Immature natural killer cell (primary cell): Measurements from ENCODE around the gene NKX2-3. TPM values are rescaled to one million over a fixed set of nuclear protein-coding genes. Genes with fewer than 3 reads are reported as not detected.

Experiments
- DNase-seq, 3 donors: peaks; one replicate each; pipeline ENCODE4 v3.0.0; 2022; ENCODE audit warnings: mixed read lengths in 1 of 3
- H3K27ac Mint-ChIP-seq, 6 donors: one replicate each; pipeline ENCODE4 v1.8.0; 2020; ENCODE audit warnings: mixed read lengths in 6 of 6, mild to moderate bottlenecking in 5 of 6, inconsistent platforms in 4 of 6, moderate library complexity in 3 of 6
- H3K27me3 Mint-ChIP-seq, 3 donors: one replicate each; pipeline ENCODE4 v1.8.0; 2020 to 2021; ENCODE audit warnings: low read depth in 3 of 3, mild to moderate bottlenecking in 3 of 3, mixed read lengths in 3 of 3, moderate library complexity in 3 of 3, inconsistent platforms in 1 of 3
- H3K36me3 Mint-ChIP-seq, 3 donors: one replicate each; pipeline ENCODE4 v1.8.0; 2020; ENCODE audit warnings: mixed read lengths in 3 of 3, inconsistent platforms in 2 of 3, mild to moderate bottlenecking in 2 of 3
- H3K4me1 Mint-ChIP-seq, 2 donors: one replicate each; pipeline ENCODE4 v1.8.0; 2020; ENCODE audit warnings: inconsistent platforms in 2 of 2, mild to moderate bottlenecking in 2 of 2, mixed read lengths in 2 of 2, moderate library complexity in 1 of 2
- H3K4me3 Mint-ChIP-seq, 5 donors: one replicate each; pipeline ENCODE4 v1.8.0; 2020; ENCODE audit warnings: mild to moderate bottlenecking in 5 of 5, mixed read lengths in 5 of 5, inconsistent platforms in 3 of 5, moderate library complexity in 3 of 5
- H3K9me3 Mint-ChIP-seq, 6 donors: one replicate each; pipeline ENCODE4 v1.8.0; 2020; ENCODE audit warnings: mild to moderate bottlenecking in 6 of 6, mixed read lengths in 6 of 6, inconsistent platforms in 4 of 6, moderate library complexity in 3 of 6
- polyA plus RNA-seq, 3 donors: library from polyadenylated mRNA; unstranded; fragments of 300-500 nt; fragmentation: Illumina TruSeq; gene quantifications; one replicate each; pipeline ENCODE4 v1.2.3, GENCODE V29; 2021

Gene NKX2-3
- polyA plus RNA-seq, 3 donors from 2014 or later, result not detected

GRCh38 chr10:99521765-99522469, 10.8 kb upstream of the NKX2-3 start:
- H3K36me3 Mint-ChIP-seq, result peaks cover 0 to 4% (median 0%) of the 10 kb centered on the region in 3 donors
- H3K4me3 Mint-ChIP-seq, result no peak overlapping the region
- peaks cover 0 to 2% (median 0%) of the 10 kb centered on the region in 6 donors for H3K9me3 Mint-ChIP-seq
- DNase-seq, result no peak
- peaks cover 14 to 39% (median 19%) of the 10 kb centered on the region in 3 donors for H3K27me3 Mint-ChIP-seq
- H3K4me1 Mint-ChIP-seq, result peaks cover 5 to 13% of the 10 kb centered on the region in 2 donors
- H3K27ac Mint-ChIP-seq, result no peak overlapping the region

- Mint-ChIP-seq H3K36me3 (peaks cover 0 to 4% (median 0%) of the 10 kb centered on the region in 3 donors), H3K27me3 (peaks cover 14 to 39% (median 22%) of the 10 kb centered on the region in 3 donors), H3K4me1 (peaks cover 5 to 13% of the 10 kb centered on the region in 2 donors), H3K4me3 (peak overlapping the region; percentile 72 to 89 (median 80)), H3K9me3 (peaks cover 0 to 2% (median 0%) of the 10 kb centered on the region in 6 donors), H3K27ac (no peak overlapping the region)
- DNase-seq, result no peak
Measured at GRCh38 chr10:99522470-99523250, 10.1 kb upstream of the NKX2-3 start.

DNA sequence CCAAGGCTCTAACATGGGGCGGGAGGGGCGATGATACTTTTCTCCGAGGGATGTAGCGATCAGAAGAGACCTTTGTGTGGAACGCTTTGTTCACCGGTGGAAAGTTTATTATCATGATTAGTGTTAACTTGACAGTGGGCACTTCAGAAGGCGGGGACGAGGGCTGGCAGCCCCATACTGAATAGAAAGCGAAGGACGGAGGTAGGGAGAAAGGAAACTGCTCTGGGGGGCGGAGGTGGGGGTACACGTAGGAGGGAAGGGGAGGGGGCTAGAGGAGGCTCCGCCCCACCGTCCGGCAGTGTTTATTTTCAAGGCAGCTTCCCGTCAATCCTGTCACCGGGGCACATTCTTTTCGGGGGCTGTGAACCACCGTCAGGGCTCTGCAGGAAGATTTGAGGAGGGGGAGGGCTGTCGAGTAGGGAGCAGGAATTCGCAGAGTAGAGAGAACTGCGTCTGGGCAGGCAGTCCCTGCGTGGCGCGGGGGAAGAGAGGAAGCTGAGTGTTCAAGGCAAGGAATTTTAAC, 9.4 kb upstream of the NKX2-3 start:
- peaks cover 0 to 2% (median 0%) of the 10 kb centered on the region in 6 donors for H3K9me3 Mint-ChIP-seq
- H3K27ac Mint-ChIP-seq, result no peak overlapping the region
- H3K36me3 Mint-ChIP-seq, result peaks cover 0 to 4% (median 0%) of the 10 kb centered on the region in 3 donors
- peaks cover 16 to 45% (median 28%) of the 10 kb centered on the region in 3 donors for H3K27me3 Mint-ChIP-seq
- H3K4me1 Mint-ChIP-seq, result peaks cover 7 to 17% of the 10 kb centered on the region in 2 donors
- H3K4me3 Mint-ChIP-seq, result peak overlapping the region; percentile 72 to 89 (median 80)
- peak in 1 of 3 donors; percentile 26 for DNase-seq

DNA sequence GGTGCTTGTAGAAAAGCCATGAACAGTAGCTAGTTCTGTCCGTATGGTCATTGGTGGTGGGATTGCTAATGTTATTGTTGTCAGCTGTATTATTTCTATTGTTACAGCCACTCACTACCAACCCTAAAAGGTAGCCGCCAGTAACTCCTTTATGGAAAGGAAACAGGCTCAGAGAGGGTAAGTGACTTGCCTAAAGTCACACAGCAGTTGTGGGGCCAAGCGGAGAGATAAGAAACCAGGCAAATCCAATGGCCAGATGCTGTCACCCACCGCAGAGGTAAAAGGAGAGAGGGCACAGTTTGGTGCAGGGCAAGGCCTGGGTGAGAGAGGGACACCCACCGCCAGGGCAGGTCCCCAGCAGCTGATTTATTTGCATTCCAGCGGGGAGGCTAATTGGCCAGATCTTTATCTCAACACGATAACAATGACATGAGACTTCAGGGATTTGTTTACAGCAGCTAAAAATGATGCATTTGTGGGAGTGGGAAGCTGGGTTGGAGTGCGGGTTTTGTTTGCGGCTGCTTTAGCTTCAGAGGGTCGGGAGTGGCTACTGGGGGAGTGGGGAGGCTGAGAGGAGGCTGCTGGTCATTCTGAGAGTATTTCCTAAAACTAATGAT, 8.6 kb upstream of the NKX2-3 start:
- no peak overlapping the region for H3K27ac Mint-ChIP-seq
- peaks cover 20 to 51% (median 33%) of the 10 kb centered on the region in 3 donors for H3K27me3 Mint-ChIP-seq
- peaks cover 0 to 2% (median 0%) of the 10 kb centered on the region in 6 donors for H3K9me3 Mint-ChIP-seq
- no peak for DNase-seq
- peak overlapping the region in 3 of 5 donors; percentile 72 to 89 (median 80) for H3K4me3 Mint-ChIP-seq
- H3K4me1 Mint-ChIP-seq, result peaks cover 10 to 25% of the 10 kb centered on the region in 2 donors
- peaks cover 0 to 4% (median 0%) of the 10 kb centered on the region in 3 donors for H3K36me3 Mint-ChIP-seq

GRCh38 chr10:99524736-99525380, 7.9 kb upstream of the NKX2-3 start:
- Mint-ChIP-seq H3K4me1 (peaks cover 13 to 32% of the 10 kb centered on the region in 2 donors), H3K27ac (no peak overlapping the region), H3K4me3 (peak overlapping the region in 1 of 5 donors; percentile 18), H3K36me3 (peaks cover 0 to 4% (median 0%) of the 10 kb centered on the region in 3 donors), H3K9me3 (peaks cover 0 to 2% (median 0%) of the 10 kb centered on the region in 6 donors), H3K27me3 (peaks cover 23 to 55% (median 36%) of the 10 kb centered on the region in 3 donors)
- DNase-seq, result no peak

- peaks cover 0 to 2% (median 0%) of the 10 kb centered on the region in 6 donors for H3K9me3 Mint-ChIP-seq
- peaks cover 15 to 41% of the 10 kb centered on the region in 2 donors for H3K4me1 Mint-ChIP-seq
- no peak for DNase-seq
- no peak overlapping the region for H3K4me3 Mint-ChIP-seq
- H3K27me3 Mint-ChIP-seq, result peaks cover 26 to 54% (median 42%) of the 10 kb centered on the region in 3 donors
- H3K27ac Mint-ChIP-seq, result no peak overlapping the region
- H3K36me3 Mint-ChIP-seq, result peaks cover 0 to 4% (median 0%) of the 10 kb centered on the region in 3 donors
Measured at GRCh38 chr10:99525897-99526296, 6.8 kb upstream of the NKX2-3 start.

DNA sequence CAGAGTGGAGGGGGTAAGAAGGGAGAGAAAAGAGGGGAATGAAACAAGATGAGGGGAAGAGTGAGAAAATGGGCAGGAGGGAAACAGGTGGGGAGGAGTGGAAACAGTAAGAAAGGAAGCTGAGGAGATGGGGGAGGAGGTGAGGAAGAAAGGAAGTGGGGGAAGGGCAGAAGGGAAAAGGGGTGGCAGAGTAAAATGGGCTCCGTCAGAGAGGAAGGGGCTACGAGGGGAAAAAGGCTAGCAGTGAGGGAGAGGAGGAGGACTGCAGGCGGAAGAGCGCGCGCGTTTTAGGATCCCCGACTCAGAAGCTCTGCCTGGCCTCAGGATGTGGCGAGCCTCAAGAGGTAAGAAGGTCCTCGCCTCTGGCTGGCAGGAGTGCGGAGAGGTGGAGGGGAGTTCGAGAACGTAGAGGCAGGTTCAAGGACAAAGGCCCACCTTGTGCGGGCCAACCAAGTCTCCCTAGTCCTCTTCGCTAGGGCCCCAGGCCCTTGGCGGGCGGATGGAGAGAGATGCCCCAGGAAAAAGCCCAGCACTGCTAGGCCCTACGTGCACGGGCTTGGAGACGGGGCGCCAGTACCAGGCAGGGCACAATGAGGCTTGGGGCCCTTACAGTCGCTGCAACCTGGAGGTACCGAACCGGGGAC, 5.8 kb upstream of the NKX2-3 start:
- no peak overlapping the region for H3K4me3 Mint-ChIP-seq
- H3K27me3 Mint-ChIP-seq, result peaks cover 30 to 52% (median 47%) of the 10 kb centered on the region in 3 donors
- DNase-seq, result no peak
- no peak overlapping the region for H3K27ac Mint-ChIP-seq
- peaks cover 0 to 2% (median 0%) of the 10 kb centered on the region in 6 donors for H3K9me3 Mint-ChIP-seq
- H3K4me1 Mint-ChIP-seq, result peaks cover 19 to 45% of the 10 kb centered on the region in 2 donors
- H3K36me3 Mint-ChIP-seq, result peaks cover 0 to 4% (median 0%) of the 10 kb centered on the region in 3 donors

- no peak for DNase-seq
- H3K4me1 Mint-ChIP-seq, result peaks cover 26 to 54% of the 10 kb centered on the region in 2 donors
- peaks cover 0 to 5% (median 0%) of the 10 kb centered on the region in 6 donors for H3K9me3 Mint-ChIP-seq
- peaks cover 33 to 52% (median 47%) of the 10 kb centered on the region in 3 donors for H3K27me3 Mint-ChIP-seq
- no peak overlapping the region for H3K27ac Mint-ChIP-seq
- H3K36me3 Mint-ChIP-seq, result peaks cover 0 to 4% (median 0%) of the 10 kb centered on the region in 3 donors
- H3K4me3 Mint-ChIP-seq, result peak overlapping the region in 3 of 5 donors; percentile 18 to 38 (median 36)
Measured at GRCh38 chr10:99527526-99528493, 4.9 kb upstream of the NKX2-3 start.

DNA sequence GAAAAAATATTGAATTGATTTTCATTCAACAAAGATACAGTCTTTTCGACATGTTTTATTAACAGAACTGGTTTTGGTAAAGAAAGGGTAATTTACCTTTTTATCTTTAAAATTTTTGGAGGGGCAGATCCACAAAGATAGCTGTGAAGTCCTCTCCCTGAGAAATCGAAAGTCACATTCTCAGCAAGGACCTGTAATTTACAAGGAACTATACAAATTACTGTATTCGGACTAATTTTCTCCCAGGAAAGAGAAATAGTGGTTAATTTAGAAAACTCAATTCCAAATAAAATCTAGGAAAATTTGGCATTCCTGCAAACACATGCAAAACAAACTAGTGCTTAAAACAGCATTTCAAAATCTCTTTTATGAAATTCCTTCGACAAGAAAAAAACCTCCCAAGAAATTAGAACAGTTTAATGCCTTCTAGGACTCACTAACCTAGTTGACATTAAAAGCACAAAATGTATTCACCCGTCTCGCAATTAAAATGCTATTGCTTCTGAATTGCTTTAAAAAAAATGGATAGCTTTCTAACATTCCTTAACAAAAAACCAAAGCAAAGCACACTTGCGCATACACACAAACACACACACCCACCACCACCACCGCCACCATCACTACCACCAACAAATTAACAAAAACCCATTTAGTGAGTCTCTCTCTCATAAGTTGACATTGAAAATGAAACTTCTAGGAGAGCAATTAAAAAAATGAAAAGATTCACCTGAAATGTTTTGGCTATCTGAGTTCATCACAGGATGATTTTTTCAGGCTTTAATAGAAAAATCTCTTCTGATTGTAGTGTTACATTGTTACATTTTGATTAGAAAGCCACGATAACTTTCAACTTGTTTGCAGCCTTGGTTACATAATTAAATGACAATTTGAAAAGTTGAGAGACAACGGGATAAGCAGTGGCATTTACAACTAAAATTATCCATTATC, 4.0 kb upstream of the NKX2-3 start:
- Mint-ChIP-seq H3K4me1 (peaks cover 24 to 48% of the 10 kb centered on the region in 2 donors), H3K9me3 (peaks cover 0 to 3% (median 0%) of the 10 kb centered on the region in 6 donors), H3K27ac (no peak overlapping the region), H3K4me3 (peak overlapping the region in 2 of 5 donors; percentile 18 to 38), H3K27me3 (peaks cover 32 to 60% (median 48%) of the 10 kb centered on the region in 3 donors), H3K36me3 (peaks cover 0 to 4% (median 0%) of the 10 kb centered on the region in 3 donors)
- DNase-seq, result no peak

- H3K9me3 Mint-ChIP-seq, result peaks cover 0 to 3% (median 0%) of the 10 kb centered on the region in 6 donors
- no peak overlapping the region for H3K27ac Mint-ChIP-seq
- peak overlapping the region in 2 of 5 donors; percentile 10 to 38 for H3K4me3 Mint-ChIP-seq
Measured at GRCh38 chr10:99529591-99530107, 3.1 kb upstream of the NKX2-3 start.

More at GRCh38 chr10:99529591-99530107, 3.1 kb upstream of the NKX2-3 start:
- peaks cover 31 to 52% of the 10 kb centered on the region in 2 donors for H3K4me1 Mint-ChIP-seq
- H3K36me3 Mint-ChIP-seq, result no peaks in the 10 kb centered on the region
- peaks cover 38 to 59% (median 56%) of the 10 kb centered on the region in 3 donors for H3K27me3 Mint-ChIP-seq
- no peak for DNase-seq
